Measurements from ENCODE around the gene PPP1R12C. TPM values are rescaled to one million over a fixed set of nuclear protein-coding genes. Genes with fewer than 3 reads are reported as not detected.

PPP1R12C gene
- total RNA-seq, 1 experiment from 2014 or later = 79.9 TPM

DNA sequence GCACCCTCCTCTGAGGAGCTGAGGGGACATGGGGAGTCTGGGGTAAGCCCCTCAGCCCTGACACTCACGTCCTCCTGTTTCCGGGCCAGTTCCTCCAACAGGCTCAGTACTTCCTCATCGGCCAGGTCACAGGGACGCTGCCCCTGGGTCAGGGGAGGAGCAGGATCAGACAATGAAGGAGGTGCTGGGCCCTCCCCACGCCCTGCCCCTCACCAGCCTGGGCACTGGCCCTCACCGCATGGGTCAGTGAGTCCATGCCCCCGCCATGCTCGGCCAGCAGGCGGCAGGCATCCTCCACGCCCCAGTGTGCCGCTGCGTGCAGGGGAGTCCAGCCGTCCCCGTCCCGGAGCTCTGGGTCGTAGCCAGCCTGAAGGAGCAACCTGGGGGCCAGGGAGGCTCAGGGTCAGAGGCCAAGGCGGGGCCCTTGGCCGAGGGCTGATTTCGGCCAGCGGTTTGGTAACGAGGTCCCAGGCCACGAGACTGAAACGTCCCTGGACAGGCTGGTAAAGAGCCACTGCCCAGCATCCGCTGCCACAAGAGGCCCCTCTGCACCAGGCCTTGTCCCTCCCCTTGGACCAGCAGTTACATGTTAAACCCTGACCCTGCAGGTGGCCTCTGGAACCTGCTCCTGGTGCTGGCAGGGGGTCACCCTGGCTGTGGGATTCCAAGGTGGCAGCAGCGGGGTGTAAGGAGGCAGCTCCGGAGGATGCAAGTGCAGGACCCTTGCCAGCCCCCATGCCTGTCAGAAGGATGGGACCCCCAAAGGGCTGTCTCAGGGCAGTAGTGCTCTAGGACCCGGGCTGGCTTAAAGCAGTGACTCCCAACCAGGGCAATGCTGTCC is 18.5 kb downstream of the PPP1R12C start:
- Histone ChIP-seq H4K5ac (ENCODE audit: insufficient read length, low read depth, low read length) (no peak overlapping the region), H3K27me3 (ENCODE audit: insufficient read depth, low read length) (no peaks in the 10 kb centered on the region), H2BK12ac (ENCODE audit: insufficient read length, low read depth, low read length) (no peak overlapping the region), H2BK5ac (ENCODE audit: insufficient read length, low read length) (no peak overlapping the region), H3K4me1 (ENCODE audit: insufficient read depth, low read length) (no peaks in the 10 kb centered on the region), H3K4ac (ENCODE audit: low read depth, low read length) (no peak overlapping the region), H4K20me1 (ENCODE audit: control insufficient read depth, insufficient read depth, insufficient read length) (no peaks in the 10 kb centered on the region), H3K56ac (ENCODE audit: insufficient read length, low read depth, low read length) (no peak overlapping the region), H2AFZ (ENCODE audit: low read length) (no peak overlapping the region), H2BK120ac (ENCODE audit: low read depth, low read length, poor library complexity, severe bottlenecking) (no peak overlapping the region), H2AK5ac (ENCODE audit: insufficient read length, low read length) (no peak overlapping the region), H3K27ac (ENCODE audit: insufficient read length, low read depth, low read length) (no peak overlapping the region), H3K14ac (ENCODE audit: insufficient read depth, low read length) (no peak overlapping the region), H3K18ac (ENCODE audit: insufficient read length, low read depth, low read length) (no peak overlapping the region), H3K23ac (ENCODE audit: insufficient read length, low read depth, low read length) (no peak overlapping the region), H4K8ac (replicated peaks; ENCODE audit: insufficient read length, low read depth, low read length) (no peak overlapping the region), H3K9me3 (ENCODE audit: control insufficient read depth, low read depth, low read length) (no peaks in the 10 kb centered on the region), H2BK20ac (ENCODE audit: low read depth, low read length, poor library complexity, severe bottlenecking) (no peak overlapping the region), H2BK15ac (ENCODE audit: low read depth, low read length) (no peak overlapping the region), H3K23me2 (ENCODE audit: insufficient read length, low read depth, low read length, poor library complexity, severe bottlenecking) (no peaks in the 10 kb centered on the region), H3K9ac (ENCODE audit: extremely low read depth, insufficient read length, low read length) (no peak overlapping the region), H4K91ac (ENCODE audit: insufficient read length, low read depth, low read length) (no peak overlapping the region), H3K79me2 (ENCODE audit: insufficient read depth, low read length) (no peaks in the 10 kb centered on the region), H3K79me1 (ENCODE audit: insufficient read depth, low read depth, low read length, poor library complexity, severe bottlenecking) (peaks cover 3% of the 10 kb centered on the region), H3K4me2 (ENCODE audit: insufficient read depth, insufficient read length, low read length) (no peak overlapping the region), H3T11ph (ENCODE audit: low read length) (no peak overlapping the region)
- TF ChIP-seq, protein P1, sequence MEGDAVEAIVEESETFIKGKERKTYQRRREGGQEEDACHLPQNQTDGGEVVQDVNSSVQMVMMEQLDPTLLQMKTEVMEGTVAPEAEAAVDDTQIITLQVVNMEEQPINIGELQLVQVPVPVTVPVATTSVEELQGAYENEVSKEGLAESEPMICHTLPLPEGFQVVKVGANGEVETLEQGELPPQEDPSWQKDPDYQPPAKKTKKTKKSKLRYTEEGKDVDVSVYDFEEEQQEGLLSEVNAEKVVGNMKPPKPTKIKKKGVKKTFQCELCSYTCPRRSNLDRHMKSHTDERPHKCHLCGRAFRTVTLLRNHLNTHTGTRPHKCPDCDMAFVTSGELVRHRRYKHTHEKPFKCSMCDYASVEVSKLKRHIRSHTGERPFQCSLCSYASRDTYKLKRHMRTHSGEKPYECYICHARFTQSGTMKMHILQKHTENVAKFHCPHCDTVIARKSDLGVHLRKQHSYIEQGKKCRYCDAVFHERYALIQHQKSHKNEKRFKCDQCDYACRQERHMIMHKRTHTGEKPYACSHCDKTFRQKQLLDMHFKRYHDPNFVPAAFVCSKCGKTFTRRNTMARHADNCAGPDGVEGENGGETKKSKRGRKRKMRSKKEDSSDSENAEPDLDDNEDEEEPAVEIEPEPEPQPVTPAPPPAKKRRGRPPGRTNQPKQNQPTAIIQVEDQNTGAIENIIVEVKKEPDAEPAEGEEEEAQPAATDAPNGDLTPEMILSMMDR (conservative IDR thresholded peaks at IDR 0.05) = peak; percentile 41
- Mint-ChIP-seq H3K4me1 (peaks cover 3 to 20% of the 10 kb centered on the region in 2 experiments), H3K36me3 (ENCODE audit: insufficient read depth in 1 of 3, low read depth in 3 of 3) (peaks cover 14 to 32% (median 19%) of the 10 kb centered on the region in 3 experiments), H3K27ac (no peak overlapping the region; a peak in 2 of 7 replicates), H3K4me3 (no peak overlapping the region), H3K9me3 (peaks cover 2 to 5% of the 10 kb centered on the region in 2 experiments; a peak in 3 of 5 replicates), H3K27me3 (ENCODE audit: low read depth) (no peaks in the 10 kb centered on the region; the same call in 1 of the 2 replicates)
- WGBS (ENCODE audit: extremely low coverage, insufficient read length, low lambda C conversion rate) = no CpG with 5 or more reads among the region's 27 CpGs
- DNase-seq = no peak

Data from H9 (cell line).